Prostate gland (tissue), 2 donors: ENCODE measurements around the gene WDR5.

Experiments used
- POLR2A ChIP-seq: fragments of 450-650 bp; IDR thresholded peaks from one replicate; pipeline ENCODE4 v1.6.1; 2016; ENCODE audit warnings: antibody characterized with exemption, mild to moderate bottlenecking
- TF ChIP-seq, protein P1 (sequence below), 4 experiments: fragments of 200-600 bp in 2 of 4; fragments of 450-650 bp in 2 of 4; sonication (generic) in 2 of 4; IDR thresholded peaks; 1 replicate in 3 of 4; 2 replicates in 1 of 4; pipeline ENCODE4 v1.5.1; 2016 to 2019; ENCODE audit warnings: antibody characterized with exemption in 4 of 4, mild to moderate bottlenecking in 2 of 4, moderate library complexity in 2 of 4

DNA sequence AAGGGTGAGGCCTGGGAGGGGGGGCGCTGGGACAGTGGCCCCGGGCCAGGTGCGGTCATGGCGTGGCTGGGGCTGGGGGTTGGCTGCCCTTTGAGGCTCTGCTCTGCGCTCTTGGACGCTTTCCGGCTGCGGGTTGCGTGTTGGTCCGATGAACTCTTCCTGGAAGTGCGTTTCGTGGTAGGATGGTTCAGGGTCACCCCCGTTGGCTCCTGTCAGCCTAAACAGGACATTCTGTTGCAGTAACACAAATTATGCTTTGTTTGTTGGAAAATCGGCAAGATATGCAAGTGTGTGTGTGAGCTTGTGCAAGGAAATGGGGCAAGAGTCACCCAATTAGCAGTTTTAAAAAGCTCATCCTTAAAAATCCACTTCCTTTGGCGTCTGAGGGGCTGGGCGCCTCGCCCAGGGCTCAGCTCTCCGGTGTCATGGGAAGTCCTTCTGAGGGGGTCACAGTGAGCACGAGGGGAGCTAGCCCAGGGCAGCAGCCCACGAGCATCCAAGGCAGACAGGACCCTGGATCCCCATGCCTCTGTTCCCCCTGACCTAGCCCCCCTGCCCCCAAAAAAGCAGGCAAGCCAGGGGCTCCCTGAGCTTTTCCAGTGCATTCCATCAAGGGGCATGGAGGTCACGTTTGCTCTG lies 50.7 kb downstream of the WDR5 start:
- TF ChIP-seq, protein P1, sequence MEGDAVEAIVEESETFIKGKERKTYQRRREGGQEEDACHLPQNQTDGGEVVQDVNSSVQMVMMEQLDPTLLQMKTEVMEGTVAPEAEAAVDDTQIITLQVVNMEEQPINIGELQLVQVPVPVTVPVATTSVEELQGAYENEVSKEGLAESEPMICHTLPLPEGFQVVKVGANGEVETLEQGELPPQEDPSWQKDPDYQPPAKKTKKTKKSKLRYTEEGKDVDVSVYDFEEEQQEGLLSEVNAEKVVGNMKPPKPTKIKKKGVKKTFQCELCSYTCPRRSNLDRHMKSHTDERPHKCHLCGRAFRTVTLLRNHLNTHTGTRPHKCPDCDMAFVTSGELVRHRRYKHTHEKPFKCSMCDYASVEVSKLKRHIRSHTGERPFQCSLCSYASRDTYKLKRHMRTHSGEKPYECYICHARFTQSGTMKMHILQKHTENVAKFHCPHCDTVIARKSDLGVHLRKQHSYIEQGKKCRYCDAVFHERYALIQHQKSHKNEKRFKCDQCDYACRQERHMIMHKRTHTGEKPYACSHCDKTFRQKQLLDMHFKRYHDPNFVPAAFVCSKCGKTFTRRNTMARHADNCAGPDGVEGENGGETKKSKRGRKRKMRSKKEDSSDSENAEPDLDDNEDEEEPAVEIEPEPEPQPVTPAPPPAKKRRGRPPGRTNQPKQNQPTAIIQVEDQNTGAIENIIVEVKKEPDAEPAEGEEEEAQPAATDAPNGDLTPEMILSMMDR (IDR thresholded peaks at IDR 0.05): no peak
- no peak for TF ChIP-seq POLR2A
